NCI-H1436 treated with DMSO at 0.1 percent for 48 hours (cell line): Measurements from ENCODE around the gene C1orf122.

ENCODE experiments used
- DNase-seq: peaks from one replicate; lab custom pipeline; 2025; lab: John Stamatoyannopoulos, UW

Gene C1orf122

GRCh38 chr1:37802439-37802838 lies 5.2 kb upstream of the C1orf122 start:
- no peak for DNase-seq

DNA sequence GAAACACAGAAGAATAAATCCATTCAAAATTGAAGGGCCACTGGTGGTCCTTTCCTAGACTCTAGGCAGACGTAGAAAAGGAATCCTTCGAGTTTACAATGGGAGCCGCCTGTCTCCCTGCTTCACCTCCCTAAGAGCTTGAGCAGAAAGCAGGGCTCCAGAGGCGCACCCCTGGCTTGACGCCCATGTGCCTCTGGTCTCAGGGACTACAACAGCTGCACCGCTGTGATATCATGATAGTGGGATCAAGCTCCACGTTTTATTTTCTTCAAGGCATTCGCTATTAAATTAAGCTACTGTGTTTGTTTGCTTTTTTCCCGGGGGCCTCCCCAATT lies 403 bp upstream of the C1orf122 start:
- no peak for DNase-seq

DNA sequence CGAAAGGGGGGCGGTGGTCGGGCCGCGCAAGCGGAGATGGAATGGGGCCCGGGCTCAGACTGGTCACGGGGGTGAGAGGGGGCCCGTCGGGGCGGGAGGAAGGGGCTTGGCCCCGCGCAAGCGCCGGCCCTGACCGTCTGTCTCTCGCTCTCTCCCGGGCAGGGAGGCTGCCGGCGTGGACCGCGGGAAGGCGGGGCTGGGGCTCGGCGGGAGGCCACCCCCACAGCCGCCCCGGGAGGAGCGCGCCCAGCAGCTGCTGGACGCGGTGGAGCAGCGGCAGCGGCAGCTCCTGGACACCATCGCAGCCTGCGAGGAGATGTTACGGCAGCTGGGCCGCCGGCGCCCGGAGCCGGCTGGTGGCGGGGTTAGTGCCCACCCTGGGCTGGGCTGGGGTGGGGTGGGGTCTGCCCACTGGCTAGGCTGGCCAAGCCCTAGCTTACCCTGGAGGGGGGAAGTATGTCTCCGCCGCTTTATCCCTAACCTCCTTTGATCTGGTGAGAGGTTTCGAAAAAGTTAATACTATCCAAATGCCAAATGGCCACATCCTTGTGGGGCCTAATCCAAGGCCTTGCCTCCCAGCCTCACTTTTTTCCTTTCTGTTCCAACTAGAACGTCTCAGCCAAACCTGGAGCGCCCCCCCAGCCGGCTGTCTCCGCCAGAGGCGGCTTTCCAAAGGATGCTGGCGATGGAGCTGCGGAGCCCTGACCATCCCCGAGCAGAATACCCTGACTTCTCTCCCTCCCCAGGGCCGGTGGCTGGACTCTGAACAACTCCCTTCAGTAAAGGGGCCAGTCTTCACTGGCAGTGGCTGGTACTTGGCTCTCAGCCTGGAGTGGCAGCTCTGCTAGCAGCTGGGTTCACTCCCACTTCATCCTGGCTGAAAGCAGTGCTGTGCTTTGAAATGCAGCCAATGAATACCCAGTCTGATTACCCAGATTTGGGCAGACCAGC lies 1.1 kb downstream of the C1orf122 start:
- DNase-seq = no peak

- DNase-seq = no peak
Measured at GRCh38 chr1:37809942-37810341, 2.4 kb downstream of the C1orf122 start.

- DNase-seq = no peak
Measured at GRCh38 chr1:37811027-37811655, 3.6 kb downstream of the C1orf122 start.

GRCh38 chr1:37813529-37814145 lies 6.0 kb downstream of the C1orf122 start:
- DNase-seq = no peak

DNA sequence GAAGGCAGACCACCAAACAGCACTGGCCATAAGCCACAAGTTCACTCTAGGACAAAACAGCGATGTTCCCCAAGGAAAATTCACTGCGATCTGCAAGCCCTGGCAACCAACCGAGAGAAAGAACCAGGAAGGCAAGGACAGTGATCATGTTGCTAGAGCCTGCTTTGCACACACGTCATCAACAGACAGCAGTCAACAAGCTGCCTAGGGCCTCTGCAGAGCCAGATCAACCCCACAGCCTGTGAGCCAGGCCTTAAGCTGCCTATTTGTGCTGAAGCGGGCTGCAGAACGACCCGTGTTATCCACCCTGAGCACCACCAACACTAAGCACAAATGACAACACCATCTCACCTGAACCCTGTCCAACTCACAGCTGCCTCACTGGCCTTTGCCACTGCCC lies 6.7 kb downstream of the C1orf122 start:
- DNase-seq = no peak

DNA sequence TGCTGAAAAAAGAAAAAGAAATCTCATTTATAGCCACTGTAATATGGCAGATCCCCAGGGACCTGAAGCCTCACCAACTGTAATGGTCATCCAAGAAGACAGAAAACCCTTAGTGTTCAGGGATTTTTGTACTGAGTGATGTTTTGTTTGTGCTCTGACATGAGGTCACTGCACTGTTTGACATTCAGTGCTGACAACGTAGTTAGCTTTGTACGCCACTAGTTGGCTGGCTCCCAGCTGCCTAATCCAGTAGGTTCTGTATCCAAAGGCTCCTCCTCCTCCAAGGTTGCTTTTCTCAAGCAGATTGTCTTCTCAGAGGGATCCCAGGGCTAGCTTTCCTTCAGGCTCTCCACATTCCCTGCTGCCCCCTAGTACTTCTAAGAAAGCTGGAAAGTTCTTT lies 9.9 kb downstream of the C1orf122 start:
- no peak for DNase-seq

DNA sequence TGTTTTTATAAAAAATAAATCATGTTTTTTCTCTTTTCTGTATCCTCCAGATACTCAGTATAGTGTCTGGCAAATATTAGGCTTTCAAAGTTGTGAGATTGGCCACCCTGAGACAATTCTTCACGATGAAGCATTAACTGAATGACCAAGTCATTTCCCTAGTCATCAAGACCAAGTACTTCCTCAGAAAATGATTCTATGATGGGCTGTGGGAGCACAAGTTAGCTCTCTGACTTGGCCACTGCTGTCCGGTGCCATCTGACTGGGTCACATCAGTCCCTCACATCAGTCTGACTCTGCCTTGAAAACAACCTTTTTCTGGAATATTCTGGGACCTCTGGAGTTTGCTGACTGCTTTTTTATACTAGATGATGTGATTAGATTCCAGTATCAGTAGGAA lies 13.9 kb downstream of the C1orf122 start:
- DNase-seq = no peak

DNA sequence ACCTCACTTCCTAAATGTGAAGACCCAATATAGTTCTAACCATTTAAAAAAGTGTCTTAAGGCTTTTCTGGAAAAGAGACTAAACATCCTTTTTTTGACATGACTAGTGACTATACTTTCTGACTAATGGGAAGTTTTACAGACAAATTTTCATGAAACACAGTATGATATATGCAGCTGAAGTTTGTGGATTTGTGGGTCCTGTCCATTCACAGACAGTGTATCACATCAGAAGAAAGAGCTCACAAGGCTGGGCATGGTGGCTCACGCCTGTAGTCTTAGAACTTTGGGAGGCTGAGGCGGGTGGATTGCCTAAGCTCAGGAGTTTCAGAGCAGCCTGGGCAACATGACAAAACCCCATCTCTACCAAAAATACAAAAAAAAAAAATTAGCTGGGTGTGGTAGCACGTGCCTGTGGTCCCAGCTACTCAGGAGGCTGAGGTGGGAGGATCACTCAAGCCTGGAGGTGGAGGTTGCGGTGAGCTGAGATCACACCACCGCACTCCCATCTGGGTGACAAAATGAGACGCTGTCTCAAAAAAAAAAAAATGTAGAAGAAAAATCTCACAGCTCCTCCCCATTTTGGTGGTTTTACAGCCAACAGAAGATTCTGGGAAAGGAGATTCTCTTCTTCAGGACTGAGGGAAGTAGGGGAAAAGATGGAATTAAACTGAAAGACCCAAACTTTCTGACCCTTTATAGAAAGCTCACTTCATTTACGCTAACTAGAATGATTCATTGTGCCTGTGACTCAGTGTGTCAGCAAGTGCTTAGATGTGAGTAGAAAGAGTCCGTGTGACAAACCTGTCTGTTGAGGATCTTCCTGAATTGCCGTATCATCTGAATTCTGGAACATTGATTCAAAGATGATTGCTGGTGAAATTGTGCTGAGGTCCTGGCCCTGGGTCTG lies 15.6 kb downstream of the C1orf122 start:
- DNase-seq = no peak

DNA sequence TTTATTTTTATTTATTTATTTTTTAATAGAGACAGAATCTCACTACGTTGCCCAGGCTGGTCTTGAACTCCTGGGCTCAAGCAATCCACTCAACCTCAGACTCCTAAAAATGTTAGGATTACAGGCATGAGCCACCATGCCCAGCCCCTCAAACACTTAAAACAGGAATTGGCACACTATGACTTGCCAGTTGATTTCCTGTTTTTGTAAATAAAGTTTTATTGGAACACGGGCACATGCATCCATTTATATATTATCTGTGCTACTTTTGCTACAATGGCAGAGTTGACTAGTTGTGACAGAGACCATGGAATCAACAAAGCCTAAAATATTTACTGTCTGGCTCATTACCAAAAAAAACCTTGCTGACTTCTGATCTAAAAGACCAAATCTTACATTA lies 16.4 kb downstream of the C1orf122 start:
- no peak for DNase-seq

- DNase-seq = no peak
Measured at GRCh38 chr1:37825506-37825905, 17.9 kb downstream of the C1orf122 start.

GRCh38 chr1:37828410-37829074 lies 21.0 kb downstream of the C1orf122 start:
- DNase-seq = no peak

DNA sequence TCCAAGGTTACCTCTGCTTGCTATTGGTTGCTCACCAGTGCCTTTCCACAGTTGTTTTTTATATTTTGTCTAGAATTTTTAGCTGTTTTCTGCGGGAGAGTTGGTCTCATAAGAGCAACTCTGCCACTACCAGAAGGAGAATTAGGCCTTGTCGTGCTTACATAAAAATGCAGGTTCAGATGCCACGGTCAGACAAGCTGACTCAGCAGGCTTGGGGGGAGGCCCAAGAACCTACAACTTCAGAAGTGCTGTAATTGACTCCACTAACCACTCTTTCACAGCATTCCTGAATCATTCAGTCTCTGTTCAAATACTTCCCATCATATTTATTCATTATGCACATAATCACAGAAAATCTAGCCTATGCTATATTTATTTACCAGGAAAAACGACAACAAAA lies 23.5 kb downstream of the C1orf122 start:
- no peak for DNase-seq

GRCh38 chr1:37831809-37832208 lies 24.2 kb downstream of the C1orf122 start:
- no peak for DNase-seq

DNA sequence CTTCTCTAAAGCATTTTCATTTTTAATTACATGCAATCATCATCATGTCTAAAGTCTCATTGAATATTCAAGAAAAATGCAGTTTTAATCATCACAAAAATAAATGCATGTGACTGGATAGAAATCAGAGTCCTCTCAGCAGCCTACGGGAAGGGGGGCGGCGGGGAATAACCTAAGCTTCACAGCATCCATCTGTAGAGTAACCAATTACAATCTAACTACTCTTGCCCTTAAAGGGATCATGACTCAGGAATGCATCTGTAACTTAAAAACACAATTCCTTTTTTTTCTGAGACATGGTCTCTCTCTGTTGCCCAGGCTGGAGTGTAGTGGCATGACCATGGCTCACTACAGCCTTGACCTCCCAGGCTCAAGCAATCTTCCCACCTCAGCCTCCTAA lies 29.2 kb downstream of the C1orf122 start:
- no peak for DNase-seq

DNA sequence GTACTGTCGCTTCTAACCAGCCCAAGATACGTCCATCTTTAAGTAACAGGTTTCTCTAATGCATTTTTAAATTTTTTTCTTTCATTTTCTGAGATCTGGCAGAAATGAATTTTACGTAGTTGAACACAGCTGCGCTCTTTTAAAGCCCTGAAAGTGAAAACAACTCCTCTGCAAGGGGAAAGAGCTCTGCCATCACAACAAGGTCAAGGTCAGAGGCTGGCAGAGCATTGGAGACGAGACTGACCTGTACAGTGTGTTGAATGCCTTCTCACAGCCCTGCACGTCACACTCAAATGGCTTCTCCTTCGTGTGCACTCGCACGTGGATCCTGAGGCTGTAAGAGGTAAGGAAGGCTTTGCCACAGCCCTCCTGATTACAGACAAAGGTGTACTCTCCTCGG lies 32.1 kb downstream of the C1orf122 start:
- DNase-seq = no peak

DNA sequence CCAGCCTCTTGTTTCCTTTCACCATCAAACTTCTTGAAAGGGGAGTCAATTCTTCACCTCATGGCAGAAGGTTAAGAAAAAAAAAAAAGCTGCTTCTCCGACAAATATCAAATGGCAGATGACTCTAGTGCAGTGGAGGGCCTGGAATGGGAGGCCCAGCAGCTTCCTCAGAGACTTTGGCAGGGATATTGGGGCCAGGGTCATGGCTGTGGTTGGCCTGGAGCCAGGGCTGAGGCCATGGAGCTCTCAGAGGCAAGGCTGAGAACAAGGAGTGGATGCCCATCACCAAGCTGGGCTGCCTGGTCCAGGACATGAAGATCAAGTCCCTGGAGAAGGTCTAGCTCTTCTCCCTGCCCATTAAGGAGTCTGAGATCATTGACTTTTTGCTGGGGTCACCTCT lies 33.1 kb downstream of the C1orf122 start:
- DNase-seq = no peak

- DNase-seq = no peak
Measured at GRCh38 chr1:37841652-37842051, 34.1 kb downstream of the C1orf122 start.

DNA sequence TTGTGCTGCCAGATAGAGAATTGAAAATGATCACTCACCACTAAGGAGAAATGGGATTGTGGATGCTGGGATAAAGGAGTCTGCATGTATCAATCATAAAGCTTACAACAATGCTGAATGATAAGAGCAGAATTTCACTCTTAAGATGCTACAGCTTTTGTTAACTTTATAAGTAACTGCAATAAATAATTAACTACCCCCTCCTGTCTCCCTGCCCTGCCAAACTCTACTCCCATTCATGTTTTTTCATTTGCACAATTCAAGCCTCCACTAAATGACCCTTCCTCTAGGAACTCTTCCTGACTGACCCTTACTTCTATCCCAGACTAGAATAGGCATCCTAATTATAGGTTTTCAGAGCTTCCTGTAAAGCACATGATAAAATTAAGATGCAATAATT lies 36.9 kb downstream of the C1orf122 start:
- no peak for DNase-seq

- DNase-seq = no peak
Measured at GRCh38 chr1:37845049-37845646, 37.6 kb downstream of the C1orf122 start.
